ENCODE results near the gene C1GALT1.

C1GALT1 gene

GRCh38 chr7:7202375-7202720 is 20.0 kb downstream of the C1GALT1 start:
- DNase-seq: no peak

GRCh38 chr7:7203813-7204575 is 21.6 kb downstream of the C1GALT1 start:
- no peak for DNase-seq

- no peak for DNase-seq
Measured at GRCh38 chr7:7207876-7208275, 25.5 kb downstream of the C1GALT1 start.

- no peak for DNase-seq
Measured at GRCh38 chr7:7208520-7208919, 26.2 kb downstream of the C1GALT1 start.

GRCh38 chr7:7209412-7210050 is 27.2 kb downstream of the C1GALT1 start:
- no peak for DNase-seq

GRCh38 chr7:7210475-7211237 is 28.3 kb downstream of the C1GALT1 start:
- no peak for DNase-seq

GRCh38 chr7:7212612-7213011 is 30.3 kb downstream of the C1GALT1 start:
- DNase-seq: no peak

- DNase-seq: no peak
Measured at GRCh38 chr7:7214398-7215347, 32.3 kb downstream of the C1GALT1 start.

GRCh38 chr7:7216279-7216678 is 33.9 kb downstream of the C1GALT1 start:
- no peak for DNase-seq

GRCh38 chr7:7219216-7219615 is 36.9 kb downstream of the C1GALT1 start:
- DNase-seq: no peak

GRCh38 chr7:7220821-7221220 is 38.5 kb downstream of the C1GALT1 start:
- DNase-seq: no peak

GRCh38 chr7:7221599-7222038 is 39.3 kb downstream of the C1GALT1 start:
- DNase-seq: no peak

- DNase-seq: no peak
Measured at GRCh38 chr7:7223250-7223649, 40.9 kb downstream of the C1GALT1 start.

- no peak for DNase-seq
Measured at GRCh38 chr7:7226407-7226806, 44.1 kb downstream of the C1GALT1 start.

- DNase-seq: no peak
Measured at GRCh38 chr7:7228472-7228871, 46.1 kb downstream of the C1GALT1 start.

- no peak for DNase-seq
Measured at GRCh38 chr7:7228967-7229366, 46.6 kb downstream of the C1GALT1 start.

GRCh38 chr7:7231000-7231399 is 48.7 kb downstream of the C1GALT1 start:
- no peak for DNase-seq

- DNase-seq: no peak
Measured at GRCh38 chr7:7231865-7232264, 49.5 kb downstream of the C1GALT1 start.

- DNase-seq: no peak
Measured at GRCh38 chr7:7235347-7235746, 53.0 kb downstream of the C1GALT1 start.

GRCh38 chr7:7236041-7236440 is 53.7 kb downstream of the C1GALT1 start:
- DNase-seq: no peak

GRCh38 chr7:7237201-7237977 is 55.0 kb downstream of the C1GALT1 start:
- DNase-seq: no peak

GRCh38 chr7:7237978-7238267 is 55.6 kb downstream of the C1GALT1 start:
- no peak for DNase-seq
